Measurements from ENCODE around the gene SFT2D1.
A peak's percentile ranks its signal among the peaks of the same experiment; 100 is the strongest.

The SFT2D1 gene

DNA sequence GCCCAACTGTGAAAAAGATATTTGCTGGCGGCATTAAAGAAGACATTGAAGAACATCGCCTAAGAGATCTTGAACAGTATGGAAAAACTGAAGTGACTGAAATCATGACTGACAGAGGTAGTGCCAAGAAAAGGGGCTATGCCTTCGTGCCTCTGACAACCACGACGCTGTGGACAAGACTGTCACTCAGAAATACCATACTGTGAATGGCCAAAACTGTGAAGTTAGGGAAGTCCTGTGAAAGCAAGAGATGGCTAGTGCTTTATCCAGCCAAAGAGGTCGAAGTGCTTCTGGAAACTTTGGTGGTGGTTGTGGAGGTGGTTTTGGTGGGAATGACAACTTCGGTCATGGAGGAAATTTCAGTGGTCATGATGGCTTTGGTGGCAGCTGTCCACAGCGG lies 7.5 kb downstream of the SFT2D1 start:
- Histone ChIP-seq H3K27me3 (ENCODE audit: control insufficient read depth in 1 of 2, insufficient read depth in 2 of 2, low read length in 2 of 2) (no peaks in the 10 kb centered on the region), H3K9me3 (ENCODE audit: control insufficient read depth in 2 of 2, low read length in 2 of 2) (no peaks in the 10 kb centered on the region), H3K4me3 (ENCODE audit: low read length in 2 of 2) (no peak overlapping the region), H3K4me1 (ENCODE audit: control insufficient read depth, insufficient read depth, low read length) (peaks cover 11% of the 10 kb centered on the region), H3K36me3 (ENCODE audit: control insufficient read depth in 2 of 2, insufficient read depth in 2 of 2, low read length in 2 of 2) (peaks cover 11 to 21% of the 10 kb centered on the region in 2 donors), H3K27ac (ENCODE audit: low read length) (no peak overlapping the region), H3K9ac (ENCODE audit: low read length in 2 of 2) (no peak overlapping the region)

DNA sequence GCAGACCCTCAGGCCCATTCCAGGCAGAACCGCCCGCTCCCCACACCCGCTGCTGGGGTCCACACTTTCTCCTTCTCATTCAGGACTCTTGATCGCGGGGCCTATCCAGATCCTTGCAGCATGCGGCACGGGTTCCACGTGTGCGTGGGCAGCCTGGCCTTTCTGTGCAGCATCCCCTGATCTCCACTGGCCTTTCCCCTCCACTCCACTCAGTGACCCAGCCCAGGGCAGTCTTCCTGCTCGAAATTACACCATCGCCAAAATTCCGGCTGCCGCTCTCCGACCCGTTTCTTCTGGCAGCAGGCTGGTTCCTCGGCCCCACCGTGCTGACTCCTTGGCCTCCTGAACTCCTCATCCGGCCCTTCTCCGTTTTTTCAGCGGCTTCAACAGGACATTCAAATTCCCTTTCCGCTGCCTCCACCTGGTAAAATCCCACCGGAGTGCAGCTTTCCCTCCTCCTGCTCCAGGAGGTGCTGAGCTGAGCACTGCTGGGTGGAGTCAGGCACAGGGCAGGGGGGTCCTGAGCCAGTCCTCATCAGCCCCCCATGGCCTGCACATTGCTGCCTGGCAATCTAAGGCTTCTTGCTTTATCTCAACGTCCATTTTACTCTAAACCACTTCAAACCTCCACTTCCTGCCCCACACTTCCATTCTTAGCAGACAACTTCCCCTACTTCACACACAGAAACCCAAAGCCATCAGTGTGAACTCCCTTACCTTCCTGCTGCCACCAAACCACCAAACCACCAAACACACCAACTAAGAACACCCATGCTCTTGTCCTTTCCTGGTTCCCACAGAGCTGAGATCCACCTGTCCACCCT lies 9.0 kb downstream of the SFT2D1 start:
- Histone ChIP-seq H3K36me3 (ENCODE audit: control insufficient read depth in 2 of 2, insufficient read depth in 2 of 2, low read length in 2 of 2) (peaks cover 13 to 26% of the 10 kb centered on the region in 2 donors), H3K4me1 (ENCODE audit: control insufficient read depth, insufficient read depth, low read length) (peaks cover 3% of the 10 kb centered on the region), H3K27ac (ENCODE audit: low read length) (no peak overlapping the region), H3K9ac (ENCODE audit: low read length in 2 of 2) (no peak overlapping the region), H3K9me3 (ENCODE audit: control insufficient read depth in 2 of 2, low read length in 2 of 2) (no peaks in the 10 kb centered on the region), H3K4me3 (ENCODE audit: low read length in 2 of 2) (no peak overlapping the region), H3K27me3 (ENCODE audit: control insufficient read depth in 1 of 2, insufficient read depth in 2 of 2, low read length in 2 of 2) (no peaks in the 10 kb centered on the region)

DNA sequence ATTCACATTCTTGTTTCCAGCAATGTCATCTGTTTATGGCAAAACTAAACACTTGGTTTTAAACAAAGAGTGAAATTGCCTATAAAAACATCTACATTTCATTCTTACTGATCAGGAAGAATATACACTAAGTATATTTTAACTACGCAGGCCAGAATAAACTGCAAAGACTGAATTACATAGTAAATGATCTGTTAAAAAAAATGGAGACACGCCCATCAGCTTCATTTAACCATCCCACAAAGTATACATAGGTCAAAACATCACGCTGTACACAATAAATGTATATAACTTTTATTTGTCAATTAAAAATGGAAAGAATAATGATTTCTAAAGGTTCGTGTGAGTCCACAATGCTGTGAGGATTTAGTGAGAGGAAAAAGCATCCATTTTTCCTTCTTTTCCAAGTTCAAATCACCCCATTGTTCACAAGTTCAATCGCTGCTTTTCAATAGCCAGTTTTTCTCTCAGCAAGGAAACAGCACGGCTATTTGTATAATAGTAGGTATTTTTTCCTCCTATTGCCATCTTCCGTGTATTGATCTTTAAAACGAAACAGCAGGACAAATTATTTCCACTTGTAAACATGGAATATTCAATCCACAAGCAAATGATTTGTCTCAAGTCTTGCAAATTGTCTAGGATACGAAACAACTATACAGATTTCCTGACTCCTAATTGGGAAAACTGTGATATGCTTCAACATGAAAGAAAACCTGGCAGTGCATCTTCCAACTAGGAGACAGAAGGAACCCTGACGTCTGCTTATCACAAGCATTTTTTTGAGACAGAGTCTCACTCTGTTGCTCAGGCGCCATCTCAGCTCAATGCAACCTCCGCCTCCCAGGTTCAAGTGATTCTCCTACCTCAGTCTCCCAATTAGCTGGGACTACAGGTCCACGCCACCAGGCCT lies 10.6 kb downstream of the SFT2D1 start:
- Histone ChIP-seq H3K9me3 (ENCODE audit: control insufficient read depth in 2 of 2, low read length in 2 of 2) (no peaks in the 10 kb centered on the region), H3K27ac (ENCODE audit: low read length) (no peak overlapping the region), H3K4me3 (ENCODE audit: low read length in 2 of 2) (no peak overlapping the region), H3K27me3 (ENCODE audit: control insufficient read depth in 1 of 2, insufficient read depth in 2 of 2, low read length in 2 of 2) (no peaks in the 10 kb centered on the region), H3K9ac (ENCODE audit: low read length in 2 of 2) (no peak overlapping the region), H3K36me3 (ENCODE audit: control insufficient read depth in 2 of 2, insufficient read depth in 2 of 2, low read length in 2 of 2) (peaks cover 15 to 28% of the 10 kb centered on the region in 2 donors), H3K4me1 (ENCODE audit: control insufficient read depth, insufficient read depth, low read length) (peaks cover 3% of the 10 kb centered on the region)

DNA sequence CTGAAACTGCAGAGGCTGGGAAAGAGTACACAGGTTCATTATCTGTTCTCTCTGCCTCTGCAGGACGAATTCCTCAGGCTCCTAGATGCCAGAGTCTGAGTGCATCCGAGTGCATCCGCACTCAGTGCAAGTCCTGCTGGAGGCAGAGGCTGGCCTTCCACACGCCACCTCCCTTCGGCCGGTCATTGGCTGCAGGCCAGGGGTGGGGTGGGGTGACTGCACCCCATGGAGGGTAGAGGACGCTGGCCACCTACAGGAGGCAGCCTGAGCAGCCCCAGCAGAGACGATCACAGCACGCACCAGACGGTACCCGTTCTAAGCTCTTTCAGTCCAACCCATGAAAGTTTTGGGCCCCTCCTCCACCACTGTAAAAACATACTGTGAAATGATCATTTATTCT lies 11.7 kb downstream of the SFT2D1 start:
- Histone ChIP-seq H3K4me3 (ENCODE audit: low read length in 2 of 2) (peak overlapping the region in 1 of 2 donors; percentile 4), H3K4me1 (ENCODE audit: control insufficient read depth, insufficient read depth, low read length) (peaks cover 3% of the 10 kb centered on the region), H3K9me3 (ENCODE audit: control insufficient read depth in 2 of 2, low read length in 2 of 2) (no peaks in the 10 kb centered on the region), H3K36me3 (ENCODE audit: control insufficient read depth in 2 of 2, insufficient read depth in 2 of 2, low read length in 2 of 2) (peaks cover 23 to 29% of the 10 kb centered on the region in 2 donors), H3K9ac (ENCODE audit: low read length in 2 of 2) (no peak overlapping the region), H3K27ac (ENCODE audit: low read length) (no peak overlapping the region), H3K27me3 (ENCODE audit: control insufficient read depth in 1 of 2, insufficient read depth in 2 of 2, low read length in 2 of 2) (no peaks in the 10 kb centered on the region)

DNA sequence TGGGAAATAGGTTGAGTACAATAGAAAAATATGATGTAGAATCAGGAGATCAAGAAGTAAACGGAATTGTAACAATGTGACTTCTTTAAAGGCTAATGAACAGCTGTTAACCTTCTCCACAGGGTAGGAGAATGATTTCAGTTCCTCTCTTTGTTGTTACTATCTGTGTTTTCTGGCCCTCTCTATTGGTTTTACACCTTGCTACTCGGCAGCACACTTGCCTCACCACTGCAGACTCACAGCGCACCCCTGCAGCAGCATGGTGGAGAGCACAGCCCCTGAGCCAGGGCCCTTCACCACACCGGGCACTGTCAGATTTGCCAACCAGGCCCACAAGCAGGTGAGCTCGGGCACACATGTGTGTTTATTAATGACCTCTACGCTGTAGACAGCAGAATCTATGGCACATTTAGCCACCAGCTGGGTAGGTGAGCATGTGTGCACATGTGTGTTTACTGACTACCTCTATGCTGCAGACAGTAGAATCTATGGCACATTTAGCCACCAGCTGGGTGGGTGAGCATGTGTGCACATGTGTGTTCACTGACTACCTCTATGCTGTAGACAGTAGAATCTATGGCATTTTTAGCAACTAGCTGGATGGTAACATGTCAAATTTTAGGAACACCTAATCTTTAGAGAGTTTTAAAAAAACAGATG lies 16.8 kb downstream of the SFT2D1 start:
- Histone ChIP-seq H3K4me1 (ENCODE audit: control insufficient read depth, insufficient read depth, low read length) (no peaks in the 10 kb centered on the region), H3K9ac (ENCODE audit: low read length in 2 of 2) (no peak overlapping the region), H3K36me3 (ENCODE audit: control insufficient read depth in 2 of 2, insufficient read depth in 2 of 2, low read length in 2 of 2) (peaks cover 30 to 35% of the 10 kb centered on the region in 2 donors)

DNA sequence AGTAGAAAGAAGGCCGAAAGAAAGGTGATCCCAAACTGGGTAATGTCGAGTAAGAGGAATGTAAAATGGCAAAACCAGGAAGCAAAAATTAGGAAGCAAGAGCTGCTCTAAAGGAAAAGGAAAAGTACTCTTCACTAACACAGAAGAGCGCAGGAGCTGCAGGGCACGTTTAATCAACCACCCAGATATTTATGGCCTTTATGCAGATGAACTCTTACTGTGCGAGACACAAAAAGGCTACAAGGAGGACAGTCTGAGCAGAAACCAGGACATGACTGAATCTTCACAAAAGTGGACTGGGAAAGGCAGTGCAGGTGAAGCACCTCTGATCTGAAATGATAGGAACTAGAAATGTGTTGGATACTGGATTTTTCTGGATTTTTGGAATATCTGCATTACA lies 18.9 kb downstream of the SFT2D1 start:
- H3K36me3 ChIP-seq (ENCODE audit: control insufficient read depth in 2 of 2, insufficient read depth in 2 of 2, low read length in 2 of 2): peaks cover 31 to 33% of the 10 kb centered on the region in 2 donors
- H3K4me3 ChIP-seq (ENCODE audit: low read length in 2 of 2): no peak overlapping the region
- H3K9ac ChIP-seq (ENCODE audit: low read length in 2 of 2): no peak overlapping the region
- no peaks in the 10 kb centered on the region for H3K27me3 ChIP-seq (ENCODE audit: control insufficient read depth in 1 of 2, insufficient read depth in 2 of 2, low read length in 2 of 2)
- no peaks in the 10 kb centered on the region for H3K9me3 ChIP-seq (ENCODE audit: control insufficient read depth in 2 of 2, low read length in 2 of 2)
- no peaks in the 10 kb centered on the region for H3K4me1 ChIP-seq (ENCODE audit: control insufficient read depth, insufficient read depth, low read length)
- no peak overlapping the region for H3K27ac ChIP-seq (ENCODE audit: low read length)

More for the DNA sequence above, 16.8 kb downstream of the SFT2D1 start:
- Histone ChIP-seq H3K4me3 (ENCODE audit: low read length in 2 of 2) (no peak overlapping the region), H3K9me3 (ENCODE audit: control insufficient read depth in 2 of 2, low read length in 2 of 2) (no peaks in the 10 kb centered on the region), H3K27me3 (ENCODE audit: control insufficient read depth in 1 of 2, insufficient read depth in 2 of 2, low read length in 2 of 2) (no peaks in the 10 kb centered on the region), H3K27ac (ENCODE audit: low read length) (no peak overlapping the region)

DNA sequence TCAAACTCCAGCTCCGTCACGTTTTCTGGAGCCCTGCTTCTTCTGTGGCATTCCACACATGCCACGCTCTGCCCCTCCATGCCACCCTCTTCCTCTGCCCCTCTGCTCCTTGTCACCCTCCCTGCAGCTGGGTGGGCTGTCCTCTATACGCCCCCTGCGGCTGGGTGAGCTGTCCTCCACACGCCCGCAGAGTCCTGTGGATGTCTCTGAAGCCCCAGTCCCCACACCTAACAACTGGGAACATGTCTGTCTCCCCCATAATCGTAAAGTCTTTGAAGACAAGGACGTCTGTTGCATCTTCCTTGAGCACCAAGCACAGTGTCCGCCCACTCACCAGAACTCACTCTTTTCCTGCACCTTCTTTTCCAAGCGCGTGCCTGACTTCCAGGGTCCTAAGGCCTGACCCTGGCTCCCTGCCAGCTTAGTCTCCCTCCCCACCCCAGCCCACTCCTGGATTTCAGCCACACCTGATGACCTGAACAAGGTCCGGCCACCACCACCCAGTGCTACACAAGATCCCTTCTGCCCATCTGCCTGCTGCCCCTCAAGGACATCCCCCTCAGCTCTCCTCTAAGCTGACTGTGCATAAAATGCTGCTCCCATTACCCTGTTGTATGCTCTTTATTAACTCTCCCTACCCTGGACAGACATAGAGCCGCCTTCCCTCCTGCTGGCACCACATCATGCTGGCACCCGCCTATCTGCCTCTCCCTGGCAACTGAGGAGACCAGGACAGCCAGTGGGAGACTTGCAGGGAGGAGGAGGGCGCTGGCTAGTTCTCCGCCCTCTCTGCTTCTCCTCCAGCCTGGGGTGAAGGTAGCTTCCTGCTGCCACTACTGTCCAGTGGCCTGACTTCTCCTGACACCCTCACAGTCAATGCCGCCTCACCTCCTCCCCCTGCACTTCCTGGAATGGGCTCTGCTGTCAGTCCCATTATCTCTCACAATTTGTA lies 23.4 kb downstream of the SFT2D1 start:
- Histone ChIP-seq H3K9ac (ENCODE audit: low read length in 2 of 2) (no peak overlapping the region), H3K27ac (ENCODE audit: low read length) (no peak overlapping the region), H3K9me3 (ENCODE audit: control insufficient read depth in 2 of 2, low read length in 2 of 2) (no peaks in the 10 kb centered on the region), H3K27me3 (ENCODE audit: control insufficient read depth in 1 of 2, insufficient read depth in 2 of 2, low read length in 2 of 2) (no peaks in the 10 kb centered on the region), H3K4me3 (ENCODE audit: low read length in 2 of 2) (no peak overlapping the region), H3K36me3 (ENCODE audit: control insufficient read depth in 2 of 2, insufficient read depth in 2 of 2, low read length in 2 of 2) (peaks cover 6 to 13% of the 10 kb centered on the region in 2 donors), H3K4me1 (ENCODE audit: control insufficient read depth, insufficient read depth, low read length) (no peaks in the 10 kb centered on the region)

DNA sequence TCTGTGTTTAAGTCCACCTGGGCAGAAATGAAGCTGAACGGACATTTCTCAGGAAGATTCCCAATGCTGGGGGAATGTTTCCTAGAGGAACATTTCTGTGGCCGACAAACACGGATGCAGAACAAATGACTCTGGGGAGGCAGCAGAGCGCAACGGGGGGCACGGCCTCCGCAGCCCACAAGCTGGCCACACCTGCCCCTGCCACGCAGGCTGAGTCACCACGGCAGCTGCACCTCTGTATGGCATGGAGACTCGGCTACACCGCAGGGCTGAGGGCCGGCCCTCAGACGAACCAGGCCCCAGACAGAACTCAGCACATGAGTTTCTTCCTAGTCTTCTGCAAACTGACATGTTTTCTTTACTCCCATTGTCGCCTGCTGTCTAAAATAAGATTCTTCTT lies 24.1 kb downstream of the SFT2D1 start:
- Histone ChIP-seq H3K27ac (ENCODE audit: low read length) (no peak overlapping the region), H3K4me1 (ENCODE audit: control insufficient read depth, insufficient read depth, low read length) (no peaks in the 10 kb centered on the region), H3K27me3 (ENCODE audit: control insufficient read depth in 1 of 2, insufficient read depth in 2 of 2, low read length in 2 of 2) (no peaks in the 10 kb centered on the region), H3K9ac (ENCODE audit: low read length in 2 of 2) (no peak overlapping the region), H3K36me3 (ENCODE audit: control insufficient read depth in 2 of 2, insufficient read depth in 2 of 2, low read length in 2 of 2) (peaks cover 2 to 12% of the 10 kb centered on the region in 2 donors), H3K4me3 (ENCODE audit: low read length in 2 of 2) (no peak overlapping the region), H3K9me3 (ENCODE audit: control insufficient read depth in 2 of 2, low read length in 2 of 2) (no peaks in the 10 kb centered on the region)

DNA sequence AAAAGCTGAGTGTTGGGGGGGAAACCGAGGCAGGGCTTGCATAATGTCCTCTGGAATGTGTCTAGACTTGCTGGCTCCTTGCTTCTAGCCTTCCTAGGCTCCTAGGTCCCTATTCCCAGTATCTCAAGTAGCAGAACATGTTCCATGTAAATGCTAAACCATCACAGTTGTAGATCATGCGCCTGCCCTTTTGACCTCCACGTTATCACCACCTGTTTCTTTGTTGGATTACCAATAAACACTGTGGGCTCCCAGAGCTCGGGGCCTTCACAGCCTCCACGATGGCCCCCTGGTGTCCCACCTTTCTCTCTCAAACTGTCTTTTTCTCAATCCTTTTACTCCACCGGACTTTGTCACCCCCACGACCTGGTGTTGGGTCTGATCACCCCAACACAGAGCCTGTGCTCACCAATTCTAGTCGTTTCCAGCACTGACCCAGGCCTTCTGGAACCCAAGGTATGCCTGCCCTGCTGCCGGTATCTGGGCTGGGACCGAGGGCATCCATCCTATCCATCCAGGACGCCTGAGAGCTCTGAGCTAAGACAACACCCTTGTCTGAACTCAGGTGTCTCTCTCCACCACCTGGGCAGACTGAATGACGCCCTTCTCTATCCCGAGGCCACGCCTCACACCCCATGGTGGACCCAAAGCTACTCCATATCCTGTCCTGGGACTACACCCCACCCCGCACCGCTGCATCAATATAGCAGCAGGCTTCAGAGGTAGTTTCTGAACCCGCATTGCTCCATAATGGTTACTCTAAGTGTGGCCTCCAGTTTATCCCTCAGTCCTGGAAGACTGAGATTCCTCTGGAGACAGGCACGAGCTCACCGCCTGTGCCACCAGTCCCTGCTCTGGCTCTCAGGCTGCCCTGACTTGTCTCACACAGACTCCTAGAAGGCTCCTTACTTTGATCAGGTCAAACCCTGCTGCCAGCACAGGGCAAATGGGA lies 24.8 kb downstream of the SFT2D1 start:
- Histone ChIP-seq H3K9ac (ENCODE audit: low read length in 2 of 2) (no peak overlapping the region), H3K4me1 (ENCODE audit: control insufficient read depth, insufficient read depth, low read length) (no peaks in the 10 kb centered on the region), H3K27ac (ENCODE audit: low read length) (no peak overlapping the region), H3K36me3 (ENCODE audit: control insufficient read depth in 2 of 2, insufficient read depth in 2 of 2, low read length in 2 of 2) (peaks cover 2 to 9% of the 10 kb centered on the region in 2 donors), H3K4me3 (ENCODE audit: low read length in 2 of 2) (no peak overlapping the region), H3K9me3 (ENCODE audit: control insufficient read depth in 2 of 2, low read length in 2 of 2) (no peaks in the 10 kb centered on the region), H3K27me3 (ENCODE audit: control insufficient read depth in 1 of 2, insufficient read depth in 2 of 2, low read length in 2 of 2) (no peaks in the 10 kb centered on the region)

Data from stomach smooth muscle (tissue), 2 donors.